ENCODE data around the gene ZNF735.
A peak's percentile ranks its signal among the peaks of the same experiment; 100 is the strongest.

Gene ZNF735

DNA sequence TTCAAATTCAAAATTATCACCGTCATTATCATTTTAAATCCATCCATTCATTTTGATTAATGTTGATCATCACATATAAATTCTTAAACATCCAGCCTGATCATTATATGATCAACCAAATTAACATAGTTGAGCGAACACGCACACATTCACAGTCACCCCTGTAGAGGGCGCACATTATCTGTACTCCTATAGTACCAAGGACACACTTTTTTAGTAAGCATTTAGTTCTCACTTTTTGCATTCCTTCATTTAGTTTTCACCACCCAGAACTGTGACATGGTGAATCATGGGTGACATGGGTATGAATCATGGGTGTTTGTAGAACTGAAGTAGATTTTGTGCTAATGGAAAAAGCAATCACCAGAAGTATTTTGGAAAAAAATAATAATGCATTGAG is 26.0 kb upstream of the ZNF735 start:
- no peak overlapping the region for H3K4me3 ChIP-seq (ENCODE audit: low read length)
- no peaks in the 10 kb centered on the region for H3K36me3 ChIP-seq (ENCODE audit: control insufficient read depth, low read length)
- H3F3A ChIP-seq (ENCODE audit: control insufficient read depth, insufficient read depth) = no peaks in the 10 kb centered on the region
- no peaks in the 10 kb centered on the region for H3K4me1 ChIP-seq (ENCODE audit: control insufficient read depth, low read length)
- no peak for TF ChIP-seq EZH2phosphoT487 (IDR thresholded peaks at IDR 0.05; ENCODE audit: borderline replicate concordance, low read length)
- TF ChIP-seq CTCF (IDR thresholded peaks at IDR 0.05; ENCODE audit: low read depth, low read length, poor library complexity, severe bottlenecking) = peak; percentile 87
- no peaks in the 10 kb centered on the region for H3K27me3 ChIP-seq (ENCODE audit: control insufficient read depth, low read length)
- H3K9me2 ChIP-seq (replicated peaks; ENCODE audit: control insufficient read depth, low read length) = no peaks in the 10 kb centered on the region
- no peaks in the 10 kb centered on the region for H3K79me2 ChIP-seq (ENCODE audit: control insufficient read depth, low read length)
- peaks cover 14% of the 10 kb centered on the region; the same call in 1 of the 2 replicates for H3K9me3 ChIP-seq (ENCODE audit: control insufficient read depth, insufficient read depth, low read length)
- no peak overlapping the region for H3K4me2 ChIP-seq (ENCODE audit: low read length)
- no peaks in the 10 kb centered on the region for H4K20me1 ChIP-seq (ENCODE audit: control insufficient read depth, insufficient read depth, low read depth, low read length)
- no peak overlapping the region for H3K27ac ChIP-seq (ENCODE audit: low read depth, low read length)

- H3K9me3 ChIP-seq (ENCODE audit: control insufficient read depth, insufficient read depth, low read length) = peaks cover 14% of the 10 kb centered on the region; the same call in 1 of the 2 replicates
These were observed 25.4 kb upstream of the ZNF735 start for GRCh38 chr7:64181586-64181985.

GRCh38 chr7:64182036-64182790 is 24.8 kb upstream of the ZNF735 start:
- no peaks in the 10 kb centered on the region for H3F3A ChIP-seq (ENCODE audit: control insufficient read depth, insufficient read depth)
- H3K4me2 ChIP-seq (ENCODE audit: low read length) = no peak overlapping the region
- no peaks in the 10 kb centered on the region for H4K20me1 ChIP-seq (ENCODE audit: control insufficient read depth, insufficient read depth, low read depth, low read length)
- no peaks in the 10 kb centered on the region for H3K4me1 ChIP-seq (ENCODE audit: control insufficient read depth, low read length)
- no peaks in the 10 kb centered on the region for H3K27me3 ChIP-seq (ENCODE audit: control insufficient read depth, low read length)
- no peak overlapping the region for H3K27ac ChIP-seq (ENCODE audit: low read depth, low read length)
- H3K79me2 ChIP-seq (ENCODE audit: control insufficient read depth, low read length) = no peaks in the 10 kb centered on the region
- no peaks in the 10 kb centered on the region for H3K36me3 ChIP-seq (ENCODE audit: control insufficient read depth, low read length)
- H3K9me3 ChIP-seq (ENCODE audit: control insufficient read depth, insufficient read depth, low read length) = peaks cover 14% of the 10 kb centered on the region; the same call in 1 of the 2 replicates
- TF ChIP-seq CTCF (IDR thresholded peaks at IDR 0.05; ENCODE audit: low read depth, low read length, poor library complexity, severe bottlenecking) (no peak), EZH2phosphoT487 (IDR thresholded peaks at IDR 0.05; ENCODE audit: borderline replicate concordance, low read length) (no peak)
- H3K9me2 ChIP-seq (replicated peaks; ENCODE audit: control insufficient read depth, low read length) = no peaks in the 10 kb centered on the region
- H3K4me3 ChIP-seq (ENCODE audit: low read length) = no peak overlapping the region

More at GRCh38 chr7:64181586-64181985, 25.4 kb upstream of the ZNF735 start:
- Histone ChIP-seq H3K4me3 (ENCODE audit: low read length) (no peak overlapping the region), H3F3A (ENCODE audit: control insufficient read depth, insufficient read depth) (no peaks in the 10 kb centered on the region), H3K27me3 (ENCODE audit: control insufficient read depth, low read length) (no peaks in the 10 kb centered on the region), H3K4me1 (ENCODE audit: control insufficient read depth, low read length) (no peaks in the 10 kb centered on the region), H4K20me1 (ENCODE audit: control insufficient read depth, insufficient read depth, low read depth, low read length) (no peaks in the 10 kb centered on the region), H3K4me2 (ENCODE audit: low read length) (no peak overlapping the region), H3K27ac (ENCODE audit: low read depth, low read length) (no peak overlapping the region), H3K9me2 (replicated peaks; ENCODE audit: control insufficient read depth, low read length) (no peaks in the 10 kb centered on the region), H3K36me3 (ENCODE audit: control insufficient read depth, low read length) (no peaks in the 10 kb centered on the region), H3K79me2 (ENCODE audit: control insufficient read depth, low read length) (no peaks in the 10 kb centered on the region)
- TF ChIP-seq CTCF (IDR thresholded peaks at IDR 0.05; ENCODE audit: low read depth, low read length, poor library complexity, severe bottlenecking) (no peak), EZH2phosphoT487 (IDR thresholded peaks at IDR 0.05; ENCODE audit: borderline replicate concordance, low read length) (no peak)
